Caco-2 (cell line): Measurements from ENCODE around the gene ATRIP. TPM values are rescaled to one million over a fixed set of nuclear protein-coding genes. Genes with fewer than 3 reads are reported as not detected.

ENCODE experiments used
- BruUV-seq: library from RNA; stranded (reverse); fragments of 400-500 nt; replicated peaks from 2 replicates; lab custom pipeline; 2021; lab: Mats Ljungman, UMichigan
- CTCF ChIA-PET: fragments of 300-600 bp; sonication (Branson Sonifier 250); formaldehyde crosslinking; loops from one replicate; lab custom pipeline; 2022; ENCODE audit warnings: antibody characterized with exemption; lab: Charles Lee
- POLR2A ChIA-PET: fragments of 300-600 bp; sonication (Branson Sonifier 250); formaldehyde crosslinking; loops from one replicate; lab custom pipeline; 2022; ENCODE audit warnings: antibody characterized with exemption; lab: Charles Lee
- DNase-seq, 2 experiments: peaks; one replicate each; pipeline versions ENCODE4 v3.0.0 to v3.0.0-alpha.2; 2020 to 2022
- H3K27me3 ChIP-seq: replicated peaks from 2 replicates; pipeline ENCODE4 v1.6.0; 2011; ENCODE audit warnings: low read length; ENCODE audit not compliant: control insufficient read depth, insufficient read depth
- H3K36me3 ChIP-seq: 2 replicates; pipeline ENCODE4 v1.5.1; 2011; ENCODE audit warnings: low read length; ENCODE audit not compliant: control insufficient read depth, insufficient read depth
- H3K4me1 ChIP-seq: fragments of 250-450 bp; sonication (Bioruptor Pico); 2 replicates; pipeline ENCODE4 v1.5.1; 2020; ENCODE audit warnings: mild to moderate bottlenecking
- H3K4me3 ChIP-seq: 2 replicates; pipeline ENCODE4 v1.5.1; 2011; ENCODE audit warnings: low read depth, mild to moderate bottlenecking, control low read depth, low read length
- H3K9me3 ChIP-seq: fragments of 250-450 bp; sonication (Bioruptor Pico); 2 replicates; pipeline ENCODE4 v1.5.1; 2020; ENCODE audit warnings: mild to moderate bottlenecking, moderate library complexity
- H3K27ac Mint-ChIP-seq: one replicate; pipeline ENCODE4 v1.8.0; 2022; ENCODE audit warnings: mixed read lengths; ENCODE audit not compliant: unreplicated experiment
- H3K27me3 Mint-ChIP-seq: one replicate; pipeline ENCODE4 v1.8.0; 2022; ENCODE audit warnings: mixed read lengths; ENCODE audit not compliant: insufficient read depth, unreplicated experiment
- H3K36me3 Mint-ChIP-seq: one replicate; pipeline ENCODE4 v1.8.0; 2022; ENCODE audit warnings: mild to moderate bottlenecking, mixed read lengths; ENCODE audit not compliant: insufficient read depth, unreplicated experiment
- H3K4me1 Mint-ChIP-seq: one replicate; pipeline ENCODE4 v1.8.0; 2022; ENCODE audit warnings: low read depth, mixed read lengths; ENCODE audit not compliant: unreplicated experiment
- H3K4me3 Mint-ChIP-seq: one replicate; pipeline ENCODE4 v1.8.0; 2022; ENCODE audit warnings: mild to moderate bottlenecking, moderate library complexity, mixed read lengths; ENCODE audit not compliant: unreplicated experiment
- H3K9me3 Mint-ChIP-seq: one replicate; pipeline ENCODE4 v1.8.0; 2022; ENCODE audit warnings: mixed read lengths; ENCODE audit not compliant: unreplicated experiment
- intact Hi-C: fragments of 100-400 bp; cut with micrococcal nuclease; formaldehyde crosslinking; loops from one replicate; pipeline ENCODE4 v1.10.0; 2022; ENCODE audit not compliant: unreplicated experiment
- total RNA-seq: library from RNA; stranded (reverse); gene quantifications from 2 replicates; pipeline ENCODE4 v1.2.3, GENCODE V29; 2022
- TF ChIP-seq, protein P1 (sequence below), 2 experiments: fragments of 200-600 bp in 1 of 2; IDR thresholded peaks; 1 replicate in 1 of 2; 2 replicates in 1 of 2; pipeline versions ENCODE4 v1.5.1 to v1.8.0; 2011 to 2022; ENCODE audit warnings: antibody characterized with exemption in 1 of 2, control low read depth in 1 of 2, inconsistent platforms in 1 of 2, low read depth in 1 of 2, low read length in 1 of 2, mild to moderate bottlenecking in 1 of 2, moderate library complexity in 1 of 2; ENCODE audit not compliant: insufficient read depth in 1 of 2, severe bottlenecking in 1 of 2, unreplicated experiment in 1 of 2

ATRIP gene
- total RNA-seq, 1 experiment from 2014 or later, result 15.9 TPM

GRCh38 chr3:48503401-48504050 is 57.0 kb downstream of the ATRIP start:
- H3K4me1 ChIP-seq, result peaks cover 35% of the 10 kb centered on the region
- TF ChIP-seq, protein P1, sequence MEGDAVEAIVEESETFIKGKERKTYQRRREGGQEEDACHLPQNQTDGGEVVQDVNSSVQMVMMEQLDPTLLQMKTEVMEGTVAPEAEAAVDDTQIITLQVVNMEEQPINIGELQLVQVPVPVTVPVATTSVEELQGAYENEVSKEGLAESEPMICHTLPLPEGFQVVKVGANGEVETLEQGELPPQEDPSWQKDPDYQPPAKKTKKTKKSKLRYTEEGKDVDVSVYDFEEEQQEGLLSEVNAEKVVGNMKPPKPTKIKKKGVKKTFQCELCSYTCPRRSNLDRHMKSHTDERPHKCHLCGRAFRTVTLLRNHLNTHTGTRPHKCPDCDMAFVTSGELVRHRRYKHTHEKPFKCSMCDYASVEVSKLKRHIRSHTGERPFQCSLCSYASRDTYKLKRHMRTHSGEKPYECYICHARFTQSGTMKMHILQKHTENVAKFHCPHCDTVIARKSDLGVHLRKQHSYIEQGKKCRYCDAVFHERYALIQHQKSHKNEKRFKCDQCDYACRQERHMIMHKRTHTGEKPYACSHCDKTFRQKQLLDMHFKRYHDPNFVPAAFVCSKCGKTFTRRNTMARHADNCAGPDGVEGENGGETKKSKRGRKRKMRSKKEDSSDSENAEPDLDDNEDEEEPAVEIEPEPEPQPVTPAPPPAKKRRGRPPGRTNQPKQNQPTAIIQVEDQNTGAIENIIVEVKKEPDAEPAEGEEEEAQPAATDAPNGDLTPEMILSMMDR (IDR thresholded peaks at IDR 0.05; ENCODE audit: insufficient read depth in 1 of 2, low read depth in 1 of 2, low read length in 1 of 2, severe bottlenecking in 1 of 2, unreplicated experiment in 1 of 2), result no peak
- intact Hi-C loops, result no loop called here
- H3K27me3 ChIP-seq, result no peaks in the 10 kb centered on the region
- no peaks in the 10 kb centered on the region for H3K9me3 ChIP-seq
- POLR2A ChIA-PET, result interaction anchor here (0.6 kb wide), 1 partner anchor 30 kb away, joined by 3 read pairs; no protein-coding TSS in a partner anchor
- H3K36me3 Mint-ChIP-seq, result peaks cover 6% of the 10 kb centered on the region
- peak overlapping the region; percentile 75 for H3K4me3 ChIP-seq
- peak overlapping the region; percentile 74 for H3K4me3 Mint-ChIP-seq
- no TSS peak for BruUV-seq
- no peak for DNase-seq
- H3K9me3 Mint-ChIP-seq, result peaks cover under 1% of the 10 kb centered on the region
- no peaks in the 10 kb centered on the region for H3K27me3 Mint-ChIP-seq
- H3K36me3 ChIP-seq, result no peaks in the 10 kb centered on the region
- CTCF ChIA-PET, result interaction anchor here (1.4 kb wide), 1 partner anchor 30 kb away, joined by 14 read pairs; no protein-coding TSS in a partner anchor
- H3K27ac Mint-ChIP-seq, result peak overlapping the region; percentile 68
- peaks cover 23% of the 10 kb centered on the region for H3K4me1 Mint-ChIP-seq

GRCh38 chr3:48504051-48504946 is 57.8 kb downstream of the ATRIP start, which contains the start of gene SHISA5:
Gene SHISA5, minus strand, starts transcription at chr3:48504174. Its CDS starts 80 bp downstream, at chr3:48504094.
- DNase-seq, result peak; percentile 61 to 62
- intact Hi-C loops, result no loop called here
- H3K36me3 Mint-ChIP-seq, result peaks cover 6% of the 10 kb centered on the region

More at GRCh38 chr3:48504051-48504946, 57.8 kb downstream of the ATRIP start, which contains the start of gene SHISA5:
- Histone ChIP-seq H3K9me3 (no peaks in the 10 kb centered on the region), H3K27me3 (no peaks in the 10 kb centered on the region), H3K4me3 (peak within 1 kb of the TSS; percentile 75), H3K36me3 (no peaks in the 10 kb centered on the region), H3K4me1 (peaks cover 35% of the 10 kb centered on the region)
- H3K4me1 Mint-ChIP-seq, result peaks cover 23% of the 10 kb centered on the region
- no peaks in the 10 kb centered on the region for H3K27me3 Mint-ChIP-seq
- CTCF ChIA-PET, result interaction anchor here (0.9 to 1.4 kb wide), 2 partner anchors 31 to 160 kb away, joined by 3 to 14 read pairs; no protein-coding TSS in a partner anchor
- POLR2A ChIA-PET, result interaction anchor here (0.6 kb wide), 1 partner anchor 31 kb away, joined by 3 read pairs; no protein-coding TSS in a partner anchor
- BruUV-seq, result no TSS peak
- H3K4me3 Mint-ChIP-seq, result peak within 1 kb of the TSS; percentile 74
- H3K9me3 Mint-ChIP-seq, result no peaks in the 10 kb centered on the region
- H3K27ac Mint-ChIP-seq, result peak within 1 kb of the TSS; percentile 68
- TF ChIP-seq, protein P1 (IDR thresholded peaks at IDR 0.05; ENCODE audit: insufficient read depth in 1 of 2, low read depth in 1 of 2, low read length in 1 of 2, severe bottlenecking in 1 of 2, unreplicated experiment in 1 of 2), result no peak
